Spleen (tissue), 7 donors: ENCODE results near the gene SVOP.

ENCODE experiments used
- POLR2A ChIP-seq, 3 donors: fragments of 450-650 bp; IDR thresholded peaks; one replicate each; pipeline ENCODE4 v1.5.1; 2017; ENCODE audit warnings: antibody characterized with exemption in 3 of 3, mild to moderate bottlenecking in 1 of 3
- POLR2AphosphoS5 ChIP-seq, 3 donors: sonication (generic); formaldehyde crosslinking; IDR thresholded peaks; one replicate each; pipeline ENCODE4 v1.5.1; 2017; ENCODE audit warnings: antibody characterized with exemption in 3 of 3
- TF ChIP-seq, protein P1 (sequence below), 11 experiments: fragments of 200-600 bp in 7 of 11; fragments of 450-650 bp in 4 of 11; sonication (generic) in 4 of 11; IDR thresholded peaks in 8 of 11; conservative IDR thresholded peaks in 3 of 11; 1 replicate in 7 of 11; 2 replicates in 4 of 11; pipeline versions ENCODE4 v1.4.0 to v1.8.0; 2016 to 2021; ENCODE audit warnings: antibody characterized with exemption in 11 of 11, inconsistent platforms in 4 of 11, mild to moderate bottlenecking in 1 of 11
- donor health status: DM: no; HTN: no; CAD: no; lungs with moderate emphysema.
- donor health status: DM: no; HTN: no; CAD: no.
- donor health status: DM: no; HTN: no; CAD: no.

DNA sequence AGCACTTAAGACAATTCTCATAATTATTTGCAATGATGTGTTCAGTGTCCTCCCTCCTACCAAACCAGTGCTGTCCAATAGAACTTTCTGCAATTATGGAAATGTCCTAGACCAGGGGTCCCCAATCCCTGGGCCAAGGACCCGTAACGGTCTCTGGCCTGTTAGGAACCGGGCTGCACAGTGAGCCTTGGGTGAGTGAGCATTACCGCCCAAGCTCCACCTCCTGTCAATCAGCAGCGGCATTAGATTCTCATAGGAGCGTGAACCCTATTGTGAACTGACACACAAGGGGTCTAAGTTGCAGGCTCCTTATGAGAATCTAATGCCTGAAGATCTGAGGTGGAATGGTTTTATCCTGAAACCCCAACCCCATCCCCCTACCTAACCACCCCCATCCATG, 3.9 kb downstream of the SVOP start:
- TF ChIP-seq, protein P1, sequence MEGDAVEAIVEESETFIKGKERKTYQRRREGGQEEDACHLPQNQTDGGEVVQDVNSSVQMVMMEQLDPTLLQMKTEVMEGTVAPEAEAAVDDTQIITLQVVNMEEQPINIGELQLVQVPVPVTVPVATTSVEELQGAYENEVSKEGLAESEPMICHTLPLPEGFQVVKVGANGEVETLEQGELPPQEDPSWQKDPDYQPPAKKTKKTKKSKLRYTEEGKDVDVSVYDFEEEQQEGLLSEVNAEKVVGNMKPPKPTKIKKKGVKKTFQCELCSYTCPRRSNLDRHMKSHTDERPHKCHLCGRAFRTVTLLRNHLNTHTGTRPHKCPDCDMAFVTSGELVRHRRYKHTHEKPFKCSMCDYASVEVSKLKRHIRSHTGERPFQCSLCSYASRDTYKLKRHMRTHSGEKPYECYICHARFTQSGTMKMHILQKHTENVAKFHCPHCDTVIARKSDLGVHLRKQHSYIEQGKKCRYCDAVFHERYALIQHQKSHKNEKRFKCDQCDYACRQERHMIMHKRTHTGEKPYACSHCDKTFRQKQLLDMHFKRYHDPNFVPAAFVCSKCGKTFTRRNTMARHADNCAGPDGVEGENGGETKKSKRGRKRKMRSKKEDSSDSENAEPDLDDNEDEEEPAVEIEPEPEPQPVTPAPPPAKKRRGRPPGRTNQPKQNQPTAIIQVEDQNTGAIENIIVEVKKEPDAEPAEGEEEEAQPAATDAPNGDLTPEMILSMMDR (IDR thresholded peaks at IDR 0.05 in 8 of 11, conservative IDR thresholded peaks at IDR 0.05 in 3 of 11), result no peak
- TF ChIP-seq POLR2A (IDR thresholded peaks at IDR 0.05) (no peak), POLR2AphosphoS5 (IDR thresholded peaks at IDR 0.05) (no peak)
